Lower lobe of right lung (tissue), 2 donors: Measurements from ENCODE around the gene SRBD1. TPM values are rescaled to one million over a fixed set of nuclear protein-coding genes. Genes with fewer than 3 reads are reported as not detected.

Experiments used
- ATAC-seq, 2 donors: fragments of 200-7000 bp; cut with Tn5 transposase; one replicate each; pipeline ENCODE4 v1.9.1; 2020 to 2022; ENCODE audit warnings: mild to moderate bottlenecking in 2 of 2, moderate library complexity in 2 of 2
- DNase-seq: peaks from one replicate; pipeline ENCODE4 v3.0.0-alpha.2; 2020
- H3K27ac ChIP-seq: fragments of 200-600 bp; one replicate; pipeline ENCODE4 v1.8.0; 2022
- H3K27me3 ChIP-seq: fragments of 200-600 bp; one replicate; pipeline ENCODE4 v1.8.0; 2022; ENCODE audit warnings: low read depth
- H3K36me3 ChIP-seq: fragments of 200-600 bp; one replicate; pipeline ENCODE4 v1.8.0; 2022; ENCODE audit warnings: mild to moderate bottlenecking
- H3K4me1 ChIP-seq: fragments of 200-600 bp; one replicate; pipeline ENCODE4 v1.8.0; 2022
- H3K4me3 ChIP-seq: fragments of 200-600 bp; one replicate; pipeline ENCODE4 v1.8.0; 2022; ENCODE audit warnings: mild to moderate bottlenecking
- H3K9me3 ChIP-seq: fragments of 200-600 bp; one replicate; pipeline ENCODE4 v1.8.0; 2022
- intact Hi-C: fragments of 100-400 bp; cut with DNase I; formaldehyde crosslinking; loops from one replicate; pipeline ENCODE4 v1.11.0; 2022
- total RNA-seq: library from RNA; stranded (reverse); fragmentation: NEBNext Ultra II Directional; extraction: Animal tissue kit (Norgen Biotek cat#: 25700); gene quantifications from one replicate; pipeline ENCODE4 v1.2.1, GENCODE V29; 2021
- TF ChIP-seq, protein P1 (sequence below): fragments of 200-600 bp; IDR thresholded peaks from one replicate; pipeline ENCODE4 v1.8.0; 2022; ENCODE audit warnings: antibody characterized with exemption, mild to moderate bottlenecking
- donor health status: DM: no; HTN: yes; CAD: no; lungs with severe emphysema.

Gene SRBD1
- total RNA-seq, 1 donor from 2014 or later: 15.4 TPM

GRCh38 chr2:45622336-45623075 lies 11.4 kb upstream of the SRBD1 start:
- Histone ChIP-seq H3K9me3 (no peaks in the 10 kb centered on the region), H3K4me3 (no peak overlapping the region), H3K27ac (no peak overlapping the region), H3K4me1 (peaks cover 8% of the 10 kb centered on the region), H3K36me3 (no peaks in the 10 kb centered on the region), H3K27me3 (no peaks in the 10 kb centered on the region)
- intact Hi-C loops: no loop called here
- TF ChIP-seq, protein P1, sequence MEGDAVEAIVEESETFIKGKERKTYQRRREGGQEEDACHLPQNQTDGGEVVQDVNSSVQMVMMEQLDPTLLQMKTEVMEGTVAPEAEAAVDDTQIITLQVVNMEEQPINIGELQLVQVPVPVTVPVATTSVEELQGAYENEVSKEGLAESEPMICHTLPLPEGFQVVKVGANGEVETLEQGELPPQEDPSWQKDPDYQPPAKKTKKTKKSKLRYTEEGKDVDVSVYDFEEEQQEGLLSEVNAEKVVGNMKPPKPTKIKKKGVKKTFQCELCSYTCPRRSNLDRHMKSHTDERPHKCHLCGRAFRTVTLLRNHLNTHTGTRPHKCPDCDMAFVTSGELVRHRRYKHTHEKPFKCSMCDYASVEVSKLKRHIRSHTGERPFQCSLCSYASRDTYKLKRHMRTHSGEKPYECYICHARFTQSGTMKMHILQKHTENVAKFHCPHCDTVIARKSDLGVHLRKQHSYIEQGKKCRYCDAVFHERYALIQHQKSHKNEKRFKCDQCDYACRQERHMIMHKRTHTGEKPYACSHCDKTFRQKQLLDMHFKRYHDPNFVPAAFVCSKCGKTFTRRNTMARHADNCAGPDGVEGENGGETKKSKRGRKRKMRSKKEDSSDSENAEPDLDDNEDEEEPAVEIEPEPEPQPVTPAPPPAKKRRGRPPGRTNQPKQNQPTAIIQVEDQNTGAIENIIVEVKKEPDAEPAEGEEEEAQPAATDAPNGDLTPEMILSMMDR: no peak
- no peak for DNase-seq
- ATAC-seq: no peak

- DNase-seq (no peak), ATAC-seq (peak in 1 of 2 donors; percentile 15)
- no peaks in the 10 kb centered on the region for H3K36me3 ChIP-seq
- H3K27me3 ChIP-seq: no peaks in the 10 kb centered on the region
- H3K27ac ChIP-seq: no peak overlapping the region
- no peaks in the 10 kb centered on the region for H3K9me3 ChIP-seq
- TF ChIP-seq, protein P1: no peak
- no peak overlapping the region for H3K4me3 ChIP-seq
- intact Hi-C loops: no loop called here
- peaks cover 4% of the 10 kb centered on the region for H3K4me1 ChIP-seq
Observed at GRCh38 chr2:45617496-45617895, 6.4 kb upstream of the SRBD1 start.

DNA sequence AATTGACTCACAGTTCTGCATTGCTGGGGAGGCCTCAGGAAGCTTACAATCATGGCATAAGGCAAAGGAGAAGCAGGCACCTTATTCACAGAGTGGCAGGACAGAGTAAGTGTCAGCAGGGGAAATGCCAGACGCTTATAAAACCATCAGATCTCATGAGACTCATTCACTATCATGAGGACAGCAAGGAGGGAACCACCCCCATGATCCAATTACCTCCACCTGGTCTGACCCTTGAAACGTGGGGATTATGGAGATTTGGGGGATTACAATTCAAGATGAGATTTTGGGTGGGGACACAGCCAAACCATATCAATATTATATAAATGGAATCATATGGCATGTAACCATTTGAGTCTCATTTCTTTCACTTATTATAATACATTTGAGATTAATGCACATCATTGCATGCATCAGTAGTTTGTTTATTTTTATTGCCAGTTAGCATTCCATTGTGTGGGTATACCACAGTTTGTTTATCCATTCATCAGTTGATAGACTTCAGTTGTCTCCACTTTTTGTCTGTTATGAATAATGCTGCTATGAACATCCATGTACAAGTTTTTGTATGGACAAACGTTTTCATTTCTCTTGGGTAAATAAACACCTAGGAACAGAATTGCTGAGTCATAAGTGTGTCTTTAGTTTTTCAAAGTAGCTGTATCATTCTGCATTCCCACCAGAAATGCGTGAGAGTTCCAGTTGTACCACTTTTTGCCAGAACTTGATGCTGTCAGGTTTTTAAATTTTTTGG lies 5.8 kb upstream of the SRBD1 start:
- Histone ChIP-seq H3K27ac (no peak overlapping the region), H3K4me1 (peaks cover 7% of the 10 kb centered on the region), H3K4me3 (no peak overlapping the region), H3K36me3 (no peaks in the 10 kb centered on the region), H3K9me3 (no peaks in the 10 kb centered on the region), H3K27me3 (no peaks in the 10 kb centered on the region)
- ATAC-seq: peak in 1 of 2 donors; percentile 42
- TF ChIP-seq, protein P1: no peak
- intact Hi-C loops: no loop called here
- no peak for DNase-seq

DNA sequence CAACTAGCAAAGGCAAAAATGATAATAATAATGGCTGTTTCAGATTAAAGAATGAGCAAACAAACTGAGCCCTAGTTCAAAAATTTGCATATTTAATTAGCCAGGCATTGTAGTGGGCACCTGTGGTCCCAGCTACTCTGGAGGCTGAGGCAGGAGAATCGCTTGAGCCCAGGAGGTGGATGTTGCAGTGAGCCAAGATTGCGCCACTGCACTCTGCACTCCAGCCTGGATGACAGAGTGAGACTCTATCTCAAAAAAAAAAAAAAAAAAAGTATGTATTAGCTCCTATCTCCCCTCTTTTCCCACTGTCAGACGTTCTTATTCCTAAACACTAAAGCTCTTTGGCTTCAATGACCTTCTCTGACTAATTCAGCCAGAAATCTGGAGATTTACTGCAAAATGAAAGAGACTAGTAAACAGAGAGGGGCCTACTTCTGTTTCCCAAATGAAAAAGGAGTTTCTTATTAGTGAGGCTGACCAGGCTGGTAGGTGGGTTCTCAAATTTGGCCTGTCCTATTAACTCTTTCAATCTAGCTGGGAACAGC lies 3.9 kb upstream of the SRBD1 start:
- ATAC-seq (no peak), DNase-seq (no peak)
- TF ChIP-seq, protein P1: no peak
- Histone ChIP-seq H3K4me1 (peaks cover 15% of the 10 kb centered on the region), H3K27me3 (no peaks in the 10 kb centered on the region), H3K36me3 (no peaks in the 10 kb centered on the region), H3K27ac (no peak overlapping the region), H3K9me3 (no peaks in the 10 kb centered on the region), H3K4me3 (no peak overlapping the region)
- intact Hi-C loops: no loop called here

DNA sequence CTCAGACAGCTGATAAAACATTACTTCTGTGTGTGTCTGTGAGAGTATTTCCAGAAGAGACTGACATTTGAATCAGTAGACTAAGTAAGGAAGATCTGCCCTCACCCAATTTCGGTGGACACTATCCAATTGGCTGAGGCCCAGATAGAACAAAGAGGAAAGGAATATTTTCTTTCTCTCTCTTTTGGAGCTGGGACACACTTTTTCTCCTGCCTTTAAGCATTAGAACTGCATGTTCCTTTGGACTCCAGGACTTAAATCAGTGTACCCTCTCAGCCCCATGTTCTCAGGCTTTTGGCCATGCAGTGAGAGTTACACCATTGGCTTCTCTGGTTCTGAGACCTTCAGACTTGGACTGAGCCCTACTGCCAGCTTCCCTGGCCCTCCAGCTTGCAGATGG lies 3.3 kb upstream of the SRBD1 start:
- DNase-seq (no peak), ATAC-seq (no peak)
- Histone ChIP-seq H3K4me3 (no peak overlapping the region), H3K4me1 (peaks cover 21% of the 10 kb centered on the region), H3K9me3 (no peaks in the 10 kb centered on the region), H3K36me3 (no peaks in the 10 kb centered on the region), H3K27me3 (no peaks in the 10 kb centered on the region), H3K27ac (no peak overlapping the region)
- intact Hi-C loops: no loop called here
- TF ChIP-seq, protein P1: no peak
